Measurements from ENCODE around the gene TTC38. TPM values are rescaled to one million over a fixed set of nuclear protein-coding genes. Genes with fewer than 3 reads are reported as not detected.
A peak's percentile ranks its signal among the peaks of the same experiment; 100 is the strongest.
"Not testable (repeated sequence)": the region's sequence is repeated elsewhere in the genome, so short reads cannot be mapped to it uniquely, and the experiment has no call there.

The TTC38 gene
- total RNA-seq, 1 donor from 2014 or later: 26.3 TPM

DNA sequence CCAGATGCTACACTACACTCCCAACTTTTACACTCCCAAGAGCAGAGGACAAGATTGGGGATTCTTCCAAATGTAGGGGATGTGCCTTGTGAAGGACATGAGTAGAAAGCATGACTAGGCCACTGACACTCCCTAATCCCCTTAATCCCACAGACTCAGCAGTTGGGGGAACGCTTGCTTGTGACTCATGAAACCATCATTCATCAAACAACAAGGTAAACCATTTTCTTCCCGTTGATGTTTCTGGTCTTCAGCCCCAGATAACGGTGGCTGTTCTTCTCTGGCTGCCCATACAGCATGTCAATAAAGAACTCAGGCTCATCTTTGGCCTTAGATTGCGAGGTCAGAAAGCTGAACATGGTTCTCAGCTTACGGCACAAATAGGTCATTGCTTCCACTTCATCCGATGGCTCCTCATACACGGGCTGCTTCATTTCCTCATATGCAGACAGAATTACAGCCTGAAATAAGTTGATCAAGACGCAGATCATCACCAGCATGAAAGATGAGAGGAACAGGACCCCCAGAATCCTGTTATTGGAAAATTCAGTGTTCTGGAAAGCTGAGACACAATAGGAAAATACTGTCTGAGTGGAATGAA, 11.3 kb upstream of the TTC38 start:
- H3K27me3 ChIP-seq: peaks cover 3% of the 10 kb centered on the region
- intact Hi-C loops (cut with DNase I): no loop called here
- H3K9me3 ChIP-seq: no peaks in the 10 kb centered on the region
- H3K27ac ChIP-seq: no peak overlapping the region
- ATAC-seq (no peak), DNase-seq (no peak)
- peaks cover 2% of the 10 kb centered on the region for H3K4me1 ChIP-seq
- H3K4me3 ChIP-seq: no peak overlapping the region
- TF ChIP-seq, protein P1, sequence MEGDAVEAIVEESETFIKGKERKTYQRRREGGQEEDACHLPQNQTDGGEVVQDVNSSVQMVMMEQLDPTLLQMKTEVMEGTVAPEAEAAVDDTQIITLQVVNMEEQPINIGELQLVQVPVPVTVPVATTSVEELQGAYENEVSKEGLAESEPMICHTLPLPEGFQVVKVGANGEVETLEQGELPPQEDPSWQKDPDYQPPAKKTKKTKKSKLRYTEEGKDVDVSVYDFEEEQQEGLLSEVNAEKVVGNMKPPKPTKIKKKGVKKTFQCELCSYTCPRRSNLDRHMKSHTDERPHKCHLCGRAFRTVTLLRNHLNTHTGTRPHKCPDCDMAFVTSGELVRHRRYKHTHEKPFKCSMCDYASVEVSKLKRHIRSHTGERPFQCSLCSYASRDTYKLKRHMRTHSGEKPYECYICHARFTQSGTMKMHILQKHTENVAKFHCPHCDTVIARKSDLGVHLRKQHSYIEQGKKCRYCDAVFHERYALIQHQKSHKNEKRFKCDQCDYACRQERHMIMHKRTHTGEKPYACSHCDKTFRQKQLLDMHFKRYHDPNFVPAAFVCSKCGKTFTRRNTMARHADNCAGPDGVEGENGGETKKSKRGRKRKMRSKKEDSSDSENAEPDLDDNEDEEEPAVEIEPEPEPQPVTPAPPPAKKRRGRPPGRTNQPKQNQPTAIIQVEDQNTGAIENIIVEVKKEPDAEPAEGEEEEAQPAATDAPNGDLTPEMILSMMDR (IDR thresholded peaks at IDR 0.05): no peak
- no peaks in the 10 kb centered on the region for H3K36me3 ChIP-seq

DNA sequence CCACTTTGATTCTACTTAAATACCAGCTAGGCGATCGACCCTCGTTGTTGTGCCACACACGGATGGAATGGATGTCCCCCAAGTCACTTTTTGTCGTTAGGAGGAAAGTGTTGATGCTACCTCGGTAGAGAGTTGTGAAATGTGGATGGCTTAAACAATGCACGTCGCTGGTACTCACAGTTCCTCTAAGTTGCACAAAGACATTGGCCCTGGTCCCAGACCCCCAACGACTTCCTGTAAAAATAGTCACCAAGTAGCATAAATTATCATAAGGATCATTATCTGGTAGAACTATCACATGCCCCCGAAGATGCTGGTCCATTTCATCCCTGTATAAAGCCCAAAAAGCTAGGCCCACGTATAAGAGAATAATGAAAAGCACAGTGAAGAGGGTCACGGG, 8.4 kb upstream of the TTC38 start:
- no peaks in the 10 kb centered on the region for H3K4me1 ChIP-seq
- intact Hi-C loops (cut with DNase I): no loop called here
- H3K27me3 ChIP-seq: peaks cover 13% of the 10 kb centered on the region
- TF ChIP-seq, protein P1 (IDR thresholded peaks at IDR 0.05): no peak
- ATAC-seq (no peak), DNase-seq (no peak)
- H3K9me3 ChIP-seq: no peaks in the 10 kb centered on the region
- no peak overlapping the region for H3K4me3 ChIP-seq
- no peak overlapping the region for H3K27ac ChIP-seq
- no peaks in the 10 kb centered on the region for H3K36me3 ChIP-seq

DNA sequence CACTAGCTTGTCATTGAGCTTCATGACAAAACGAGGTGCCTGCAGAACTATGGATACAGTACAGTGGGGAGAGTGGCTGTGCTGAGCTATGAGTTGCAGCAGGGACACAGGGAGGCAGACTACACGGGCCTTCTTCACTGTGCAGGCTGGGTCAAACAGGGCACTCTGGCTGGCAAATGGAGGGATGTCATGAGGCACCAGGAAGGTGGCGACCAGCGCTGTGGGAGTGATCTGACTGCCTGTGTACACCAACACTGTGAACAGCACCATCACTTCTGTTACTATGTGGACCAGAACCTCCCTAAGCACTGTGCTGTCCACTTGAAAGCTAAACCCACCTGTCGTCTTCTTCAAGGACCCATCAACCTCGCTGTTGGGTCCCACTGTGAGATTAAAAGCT, 7.8 kb upstream of the TTC38 start:
- Histone ChIP-seq H3K4me3 (no peak overlapping the region), H3K9me3 (no peaks in the 10 kb centered on the region), H3K4me1 (no peaks in the 10 kb centered on the region), H3K36me3 (no peaks in the 10 kb centered on the region), H3K27ac (no peak overlapping the region), H3K27me3 (peaks cover 13% of the 10 kb centered on the region)
- intact Hi-C loops (cut with DNase I): no loop called here
- ATAC-seq (no peak), DNase-seq (no peak)
- TF ChIP-seq, protein P1 (IDR thresholded peaks at IDR 0.05): no peak

DNA sequence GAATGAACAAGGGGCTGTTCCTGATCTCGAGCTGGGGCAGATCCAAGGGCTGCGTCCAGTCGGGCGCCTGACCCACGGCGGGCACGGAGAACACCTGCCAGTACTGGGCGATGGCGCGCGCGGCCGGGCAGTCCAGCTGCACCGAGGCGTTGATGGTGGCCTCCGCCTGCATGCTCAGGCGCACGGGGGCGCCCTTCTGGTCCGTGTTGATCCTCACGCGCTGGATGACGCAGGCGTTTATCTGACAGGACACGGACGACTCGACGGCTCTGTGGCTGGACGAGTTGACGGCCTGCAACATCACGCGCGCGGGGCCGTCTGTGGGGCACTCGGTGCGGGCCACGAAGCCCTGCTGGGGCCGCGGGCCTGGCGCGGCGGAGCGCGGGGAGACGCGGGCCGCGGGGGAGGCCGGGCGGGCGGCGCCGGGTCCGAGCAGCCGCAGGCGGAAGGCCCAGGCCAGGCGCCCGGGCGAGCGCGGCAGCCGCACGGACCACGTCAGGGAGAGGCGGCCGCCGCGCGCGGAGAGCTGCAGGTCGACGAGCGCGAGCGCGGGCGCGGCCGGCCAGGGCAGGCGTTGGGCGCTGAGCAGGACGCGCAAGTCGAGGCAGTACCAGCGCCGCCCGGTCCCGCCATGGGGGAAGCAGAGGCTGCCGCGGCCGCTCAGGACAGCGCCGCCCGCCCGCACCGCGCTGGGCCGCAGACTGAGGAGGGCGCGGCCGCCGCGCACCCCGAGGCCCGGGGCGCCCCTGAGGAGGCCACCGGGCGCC, 5.2 kb upstream of the TTC38 start:
- ATAC-seq: peak; percentile 83
- TF ChIP-seq, protein P1 (IDR thresholded peaks at IDR 0.05): peak; percentile 44
- Histone ChIP-seq H3K27me3 (peaks cover 13% of the 10 kb centered on the region), H3K9me3 (no peaks in the 10 kb centered on the region), H3K4me1 (peaks cover 8% of the 10 kb centered on the region), H3K27ac (no peak overlapping the region), H3K4me3 (no peak overlapping the region), H3K36me3 (no peaks in the 10 kb centered on the region)
- DNase-seq: peak; percentile 87
- intact Hi-C loops (cut with DNase I): no loop called here

DNA sequence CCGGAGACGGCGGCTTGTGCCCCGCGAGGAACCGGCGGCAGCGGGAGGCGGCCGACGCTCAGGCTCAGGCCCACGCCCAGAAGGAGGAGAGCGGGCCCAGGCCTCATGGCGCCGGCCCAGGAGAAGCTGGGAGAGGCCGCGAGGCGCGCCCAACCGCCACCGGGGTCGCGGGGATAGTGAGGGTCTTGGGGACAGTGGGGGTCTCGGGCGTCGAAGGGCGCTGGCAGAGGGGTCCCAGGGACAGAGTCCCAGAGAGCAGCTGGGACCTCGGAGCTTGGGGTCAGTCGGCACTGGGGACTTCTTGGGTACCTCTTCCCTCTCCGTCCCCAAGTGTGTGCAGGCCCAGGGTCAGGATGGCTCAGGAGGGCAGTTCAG, 4.6 kb upstream of the TTC38 start, which contains the start of gene PKDREJ:
TSS of gene PKDREJ (minus strand) at position 128 of the 375 bp plus-strand sequence. CDS start at position 107, 21 bp downstream.
- Histone ChIP-seq H3K4me3 (no peak within 1 kb of the TSS), H3K36me3 (no peaks in the 10 kb centered on the region), H3K4me1 (peaks cover 9% of the 10 kb centered on the region), H3K27ac (no peak within 1 kb of the TSS), H3K27me3 (peaks cover 13% of the 10 kb centered on the region), H3K9me3 (no peaks in the 10 kb centered on the region)
- DNase-seq (no peak), ATAC-seq (no peak)
- TF ChIP-seq, protein P1 (IDR thresholded peaks at IDR 0.05): no peak
- intact Hi-C loops (cut with DNase I): no loop called here

DNA sequence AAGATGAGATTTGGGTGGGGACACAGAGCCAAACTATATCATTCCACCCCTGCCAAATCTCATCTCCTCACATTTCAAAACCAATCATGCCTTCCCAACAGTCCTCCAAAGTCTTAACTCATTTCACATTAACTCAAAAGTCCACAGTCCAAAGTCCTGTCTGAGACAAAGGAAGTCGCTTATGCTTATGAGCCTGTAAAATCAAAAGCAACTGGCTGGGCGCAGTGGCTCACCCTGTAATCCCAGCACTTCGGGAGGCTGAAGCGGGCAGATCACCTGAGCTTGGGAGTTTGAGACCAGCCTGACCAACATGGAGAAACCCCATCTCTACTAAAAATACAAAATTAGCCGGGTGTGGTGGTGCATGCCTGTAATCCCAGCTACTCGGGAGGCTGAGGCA, 3.3 kb upstream of the TTC38 start:
- not testable (repeated sequence) for DNase-seq, ATAC-seq

DNA sequence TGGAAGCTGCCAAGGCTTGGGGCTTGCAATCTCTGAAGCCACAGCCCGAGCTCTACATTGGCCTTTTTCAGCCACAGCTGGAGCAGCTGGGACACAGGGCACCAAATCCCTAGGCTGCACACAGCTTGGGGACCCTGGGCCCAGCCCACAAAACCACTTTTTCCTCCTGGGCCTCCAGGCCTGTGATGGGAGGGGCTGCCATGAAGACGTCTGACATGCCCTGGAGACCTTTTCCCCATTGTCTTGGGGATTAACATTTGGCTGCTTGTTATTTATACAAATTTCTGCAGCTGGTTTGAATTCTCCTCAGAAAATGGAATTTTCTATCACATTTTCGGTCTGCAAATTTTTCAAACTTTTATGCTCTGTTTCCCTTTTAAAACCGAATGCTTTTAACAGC, 2.2 kb upstream of the TTC38 start:
- intact Hi-C loops (cut with DNase I); H3K36me3 ChIP-seq; DNase-seq; H3K27ac ChIP-seq; H3K4me3 ChIP-seq; ATAC-seq; H3K9me3 ChIP-seq: not testable (repeated sequence)
- H3K27me3 ChIP-seq: peaks cover 13% of the 10 kb centered on the region
- peaks cover 27% of the 10 kb centered on the region for H3K4me1 ChIP-seq

More for the DNA sequence above, 3.3 kb upstream of the TTC38 start:
- H3K4me1 ChIP-seq: peaks cover 22% of the 10 kb centered on the region
- intact Hi-C loops (cut with DNase I); H3K36me3 ChIP-seq; H3K9me3 ChIP-seq; H3K4me3 ChIP-seq; H3K27ac ChIP-seq: not testable (repeated sequence)
- H3K27me3 ChIP-seq: peaks cover 13% of the 10 kb centered on the region

All from upper lobe of right lung (tissue), 1 donor.